ENCODE data around the gene CKS2.

DNA sequence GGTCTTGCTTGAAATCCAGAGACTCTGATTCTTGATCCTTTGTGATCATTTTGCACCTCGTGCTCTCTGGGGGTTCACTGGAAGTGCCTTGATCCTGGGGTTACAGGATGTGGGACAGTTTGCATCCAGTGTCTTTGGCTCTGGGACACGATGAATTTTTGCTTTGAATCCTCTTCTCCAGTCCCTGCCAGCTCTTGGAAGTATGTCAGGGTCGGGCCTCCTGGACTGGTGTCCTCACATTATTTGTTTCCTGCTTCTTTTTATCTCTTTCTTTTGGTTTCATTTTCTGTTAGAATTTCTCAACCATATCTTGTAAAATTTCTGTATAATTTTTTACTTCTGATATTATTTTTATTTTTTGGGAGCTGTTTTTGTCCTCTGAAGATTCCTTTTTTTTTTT, 41.5 kb downstream of the CKS2 start:
- no peak for TF ChIP-seq POLR2A (IDR thresholded peaks at IDR 0.05)
- TF ChIP-seq, protein P1, sequence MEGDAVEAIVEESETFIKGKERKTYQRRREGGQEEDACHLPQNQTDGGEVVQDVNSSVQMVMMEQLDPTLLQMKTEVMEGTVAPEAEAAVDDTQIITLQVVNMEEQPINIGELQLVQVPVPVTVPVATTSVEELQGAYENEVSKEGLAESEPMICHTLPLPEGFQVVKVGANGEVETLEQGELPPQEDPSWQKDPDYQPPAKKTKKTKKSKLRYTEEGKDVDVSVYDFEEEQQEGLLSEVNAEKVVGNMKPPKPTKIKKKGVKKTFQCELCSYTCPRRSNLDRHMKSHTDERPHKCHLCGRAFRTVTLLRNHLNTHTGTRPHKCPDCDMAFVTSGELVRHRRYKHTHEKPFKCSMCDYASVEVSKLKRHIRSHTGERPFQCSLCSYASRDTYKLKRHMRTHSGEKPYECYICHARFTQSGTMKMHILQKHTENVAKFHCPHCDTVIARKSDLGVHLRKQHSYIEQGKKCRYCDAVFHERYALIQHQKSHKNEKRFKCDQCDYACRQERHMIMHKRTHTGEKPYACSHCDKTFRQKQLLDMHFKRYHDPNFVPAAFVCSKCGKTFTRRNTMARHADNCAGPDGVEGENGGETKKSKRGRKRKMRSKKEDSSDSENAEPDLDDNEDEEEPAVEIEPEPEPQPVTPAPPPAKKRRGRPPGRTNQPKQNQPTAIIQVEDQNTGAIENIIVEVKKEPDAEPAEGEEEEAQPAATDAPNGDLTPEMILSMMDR (IDR thresholded peaks at IDR 0.05): no peak
- TF ChIP-seq POLR2AphosphoS5 (IDR thresholded peaks at IDR 0.05; ENCODE audit: insufficient read depth in 1 of 2, low read depth in 1 of 2): no peak

Measured in vagina (tissue), 2 donors.